Measurements from ENCODE around the gene DCK.
"Not testable (repeated sequence)": the region's sequence is repeated elsewhere in the genome, so short reads cannot be mapped to it uniquely, and the experiment has no call there.

The DCK gene

DNA sequence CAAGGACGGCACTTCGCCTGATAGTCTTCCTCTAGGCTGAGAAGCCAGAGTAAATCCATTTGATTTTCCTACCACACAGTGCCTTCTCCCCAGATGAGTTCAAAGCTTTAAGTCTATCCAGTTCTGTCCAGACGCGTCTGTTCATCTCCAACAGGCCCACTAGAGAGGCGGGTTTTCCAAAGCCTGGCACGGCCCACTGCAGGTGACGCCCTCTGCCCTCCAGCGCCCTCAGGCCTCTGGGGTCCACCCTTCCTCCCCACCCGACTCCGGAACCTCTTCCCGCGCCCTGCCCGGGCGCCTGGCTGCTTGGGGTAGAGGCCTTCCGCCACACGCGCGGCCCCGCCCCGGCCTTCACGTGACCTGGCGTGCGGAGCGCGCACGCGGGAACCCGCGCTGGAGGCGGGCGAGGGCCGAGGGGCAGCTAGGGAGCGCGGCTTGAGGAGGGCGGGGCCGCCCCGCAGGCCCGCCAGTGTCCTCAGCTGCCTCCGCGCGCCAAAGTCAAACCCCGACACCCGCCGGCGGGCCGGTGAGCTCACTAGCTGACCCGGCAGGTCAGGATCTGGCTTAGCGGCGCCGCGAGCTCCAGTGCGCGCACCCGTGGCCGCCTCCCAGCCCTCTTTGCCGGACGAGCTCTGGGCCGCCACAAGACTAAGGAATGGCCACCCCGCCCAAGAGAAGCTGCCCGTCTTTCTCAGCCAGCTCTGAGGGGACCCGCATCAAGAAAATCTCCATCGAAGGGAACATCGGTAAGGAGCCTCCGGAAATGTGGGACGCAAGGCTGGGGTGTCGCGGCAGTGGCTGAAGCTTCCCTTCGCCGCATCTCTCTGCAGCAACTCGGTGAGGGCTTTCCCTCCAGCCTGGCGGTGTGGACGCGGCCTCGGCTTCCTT lies at the start of gene DCK:
DCK (plus strand) TSS at position 469 of the 888 bp plus-strand sequence; CDS start at position 656, 187 bp downstream.
- DNase-seq = peak; percentile 89

GRCh38 chr4:70945046-70945445 lies 48.4 kb upstream of the DCK start:
- no peak for DNase-seq

DNA sequence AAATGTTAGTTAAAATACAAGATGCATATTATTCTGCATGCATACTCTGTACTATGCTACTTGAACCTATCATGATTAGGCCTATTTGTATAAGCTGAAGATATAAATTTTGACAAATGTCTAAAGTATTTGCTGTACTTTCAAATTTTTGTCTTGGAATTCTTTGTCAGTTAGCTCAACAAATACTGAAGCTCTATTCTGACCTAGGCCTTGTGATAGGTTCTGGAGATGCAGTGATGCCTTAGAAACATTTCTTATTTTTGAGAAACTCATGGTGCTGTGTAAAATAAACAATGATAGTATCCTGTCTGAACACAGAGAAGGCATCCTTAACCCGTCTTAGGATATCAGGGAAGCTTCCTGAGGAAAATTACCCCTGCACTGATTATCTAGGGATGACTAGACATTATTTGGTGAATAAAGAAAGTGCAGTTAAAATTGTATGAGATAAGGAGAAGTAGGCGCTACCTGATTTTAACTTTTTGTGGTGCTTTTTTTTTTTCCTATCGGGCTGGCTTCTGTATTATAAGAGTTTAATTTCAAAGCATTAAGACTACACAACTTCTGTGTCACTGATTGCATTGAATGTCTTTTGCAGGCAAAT lies 47.9 kb upstream of the DCK start:
- DNase-seq = no peak

DNA sequence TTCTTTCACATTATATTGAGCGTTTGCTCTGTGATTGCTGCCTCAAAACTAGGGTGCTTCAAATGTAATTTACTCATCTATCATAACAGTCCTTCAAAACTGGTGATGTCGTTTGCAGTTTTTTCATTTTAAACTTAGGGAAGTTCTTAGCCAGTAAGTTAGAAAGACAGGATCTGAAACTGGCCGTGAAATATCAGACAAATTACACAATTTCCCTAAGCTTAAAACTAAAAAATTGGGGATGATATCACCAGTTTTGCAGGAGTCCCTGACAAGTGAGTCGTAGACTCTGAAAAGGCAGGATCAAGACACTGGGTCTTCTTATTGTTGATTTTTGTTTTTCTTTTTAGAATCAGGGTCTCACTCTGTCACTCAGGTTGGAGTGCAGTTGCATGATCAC lies 46.5 kb upstream of the DCK start:
- DNase-seq = no peak

DNA sequence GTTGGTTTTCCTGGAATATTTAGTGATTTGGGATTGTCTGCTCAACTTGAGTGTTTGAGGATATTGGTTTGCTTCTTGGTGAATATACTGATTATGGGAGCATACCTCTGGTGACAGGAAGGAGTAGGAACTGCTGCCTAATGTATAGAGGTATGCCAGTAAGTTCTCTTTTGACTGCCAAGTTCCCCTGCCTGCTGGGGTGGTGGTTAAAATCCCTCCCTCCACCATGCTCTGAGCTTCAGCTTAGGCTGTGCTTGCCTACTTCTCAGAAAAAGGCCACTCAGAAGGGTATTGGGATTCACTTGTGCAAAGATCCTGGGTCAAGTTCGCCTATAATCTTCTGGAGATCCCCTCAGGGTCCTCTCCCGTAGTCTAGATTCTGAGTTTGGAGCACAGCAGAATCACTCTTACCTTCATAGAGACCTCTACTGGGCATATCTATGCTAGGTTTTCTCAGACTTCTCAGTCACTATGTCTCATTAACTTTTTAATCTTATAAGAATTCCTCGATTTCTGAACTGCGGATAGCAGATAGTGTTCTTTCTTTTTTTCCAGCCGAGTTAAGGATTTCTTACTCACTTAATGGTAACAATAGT lies 44.7 kb upstream of the DCK start:
- DNase-seq = no peak

DNA sequence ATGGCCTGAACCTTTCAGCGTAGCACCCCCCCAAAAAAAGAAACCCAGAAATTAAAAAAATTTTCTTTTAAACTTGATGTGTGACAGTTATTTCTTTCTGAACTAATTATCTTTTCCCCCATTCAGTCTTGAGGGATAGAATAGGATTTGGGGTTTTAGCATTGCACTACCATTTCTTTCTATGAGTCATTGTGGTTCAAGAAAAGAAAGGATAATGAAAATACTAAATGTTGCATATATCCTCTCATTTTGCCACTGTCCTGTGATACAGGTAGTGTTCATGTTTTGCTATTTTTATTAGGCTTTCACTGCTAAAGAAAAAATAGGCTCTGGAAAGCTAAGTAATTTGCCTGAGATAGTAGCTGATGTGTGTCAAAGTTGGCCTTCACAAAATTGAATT lies 39.4 kb upstream of the DCK start:
- no peak for DNase-seq

DNA sequence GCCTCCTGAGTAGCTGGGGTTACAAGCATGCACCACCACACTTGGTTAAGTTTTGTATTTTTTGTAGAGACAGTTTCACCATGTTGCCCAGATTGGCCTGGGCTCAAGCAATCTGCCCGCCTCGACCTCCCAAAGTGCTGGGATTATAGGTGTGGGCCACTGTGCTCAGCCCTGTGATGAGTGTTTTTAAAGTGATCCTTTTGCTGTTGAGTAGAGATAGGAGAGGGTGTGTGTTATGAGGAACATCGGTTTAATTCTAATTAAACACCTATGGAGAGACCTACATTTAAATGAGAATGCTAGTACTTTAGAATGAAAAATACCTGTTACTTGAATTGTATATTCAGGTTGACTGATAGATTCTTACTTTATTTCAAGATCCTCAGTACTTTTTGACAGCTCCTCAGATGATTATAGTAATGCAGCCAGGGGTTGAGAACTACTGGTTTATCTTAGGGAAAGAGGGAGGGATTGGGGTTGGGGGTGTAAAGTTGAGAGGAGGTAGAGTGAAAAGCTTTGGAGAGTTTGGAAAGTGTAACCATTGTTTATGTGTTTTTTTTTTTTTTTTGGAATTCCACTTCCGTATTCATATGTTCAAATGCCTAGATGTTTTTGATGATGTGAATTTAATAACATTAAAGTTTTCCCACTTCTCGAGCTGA lies 36.8 kb upstream of the DCK start:
- no peak for DNase-seq

GRCh38 chr4:70958681-70959080 lies 34.8 kb upstream of the DCK start:
- no peak for DNase-seq

GRCh38 chr4:70969076-70969475 lies 24.4 kb upstream of the DCK start:
- no peak for DNase-seq

- no peak for DNase-seq
Observed at GRCh38 chr4:70976252-70976651, 17.2 kb upstream of the DCK start.

- DNase-seq = no peak
Observed at GRCh38 chr4:70979445-70980008, 13.9 kb upstream of the DCK start.

DNA sequence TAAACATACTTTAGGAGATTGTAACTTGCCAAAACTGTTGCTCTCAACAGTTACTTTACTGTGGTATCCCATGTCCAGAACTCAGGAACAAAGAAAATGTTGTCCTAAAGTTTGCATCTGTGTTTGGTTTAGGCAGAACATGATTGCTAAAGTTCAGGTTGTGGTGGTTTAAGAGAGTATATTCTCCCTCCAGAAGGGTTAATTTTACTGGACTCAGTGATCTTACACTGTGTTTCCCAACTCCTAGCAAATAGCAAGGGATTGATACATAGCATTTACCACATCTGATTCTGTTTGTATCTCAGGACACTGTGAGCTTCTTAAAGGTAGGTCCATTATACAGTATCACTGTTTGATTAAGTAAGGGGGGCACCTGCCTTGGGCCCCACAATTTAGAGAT lies 13.3 kb upstream of the DCK start:
- no peak for DNase-seq

DNA sequence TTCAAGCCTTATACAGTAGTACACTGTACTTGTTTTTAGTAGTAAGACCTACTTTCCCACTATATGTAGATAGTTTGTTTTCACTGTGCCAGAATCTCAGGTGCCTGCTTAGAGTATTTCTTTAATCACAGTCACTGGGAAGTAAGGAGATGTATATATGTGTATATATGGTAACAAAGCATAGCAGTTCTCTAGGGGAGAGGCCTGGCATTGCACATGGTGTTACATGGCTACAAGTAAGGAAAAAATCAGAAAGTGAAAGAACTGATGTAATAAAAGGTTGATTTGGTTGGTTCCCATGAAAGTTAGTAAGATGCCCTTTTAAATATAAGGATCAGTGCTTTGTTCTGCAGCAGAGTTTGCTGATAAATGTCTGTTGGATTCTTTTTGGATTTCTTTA lies 9.3 kb upstream of the DCK start:
- no peak for DNase-seq

DNA sequence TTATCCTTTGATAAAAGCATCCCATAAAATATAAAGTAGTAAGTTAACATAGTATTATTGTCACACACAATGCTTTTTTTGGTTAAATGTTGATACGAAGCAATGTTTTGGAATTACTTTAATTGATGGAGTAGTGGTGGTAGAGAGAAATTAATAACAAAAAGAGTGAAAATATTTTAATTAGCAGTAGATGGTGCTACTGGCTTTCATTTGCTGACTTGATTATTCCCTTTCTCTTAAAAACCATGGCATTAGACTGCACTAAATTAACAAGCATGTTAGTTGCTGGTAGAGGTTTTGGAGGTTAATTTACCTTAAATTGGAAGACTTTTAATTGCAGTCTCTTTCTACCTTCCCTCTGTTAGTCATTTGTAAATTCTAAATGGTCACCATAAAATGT lies 8.9 kb upstream of the DCK start:
- DNase-seq = no peak

DNA sequence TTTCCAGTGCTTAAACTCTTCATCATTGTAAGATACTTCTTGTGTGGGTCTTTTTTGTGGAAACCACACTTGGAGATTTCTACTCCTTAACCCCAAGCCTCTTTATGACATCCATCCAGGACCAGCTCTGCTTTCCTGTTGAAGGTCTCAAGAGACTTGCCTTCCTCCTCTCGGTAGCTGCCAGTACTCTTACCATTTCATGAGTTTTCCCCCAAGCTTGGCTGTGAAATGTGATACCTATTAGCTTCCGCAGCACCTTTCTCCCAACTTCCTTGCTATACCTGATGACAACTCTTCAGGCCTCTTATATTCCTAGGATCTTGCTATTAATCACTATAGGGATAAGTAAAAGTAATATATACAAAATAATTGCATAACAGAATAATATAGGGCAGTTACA lies 1.9 kb upstream of the DCK start:
- DNase-seq = no peak

DNA sequence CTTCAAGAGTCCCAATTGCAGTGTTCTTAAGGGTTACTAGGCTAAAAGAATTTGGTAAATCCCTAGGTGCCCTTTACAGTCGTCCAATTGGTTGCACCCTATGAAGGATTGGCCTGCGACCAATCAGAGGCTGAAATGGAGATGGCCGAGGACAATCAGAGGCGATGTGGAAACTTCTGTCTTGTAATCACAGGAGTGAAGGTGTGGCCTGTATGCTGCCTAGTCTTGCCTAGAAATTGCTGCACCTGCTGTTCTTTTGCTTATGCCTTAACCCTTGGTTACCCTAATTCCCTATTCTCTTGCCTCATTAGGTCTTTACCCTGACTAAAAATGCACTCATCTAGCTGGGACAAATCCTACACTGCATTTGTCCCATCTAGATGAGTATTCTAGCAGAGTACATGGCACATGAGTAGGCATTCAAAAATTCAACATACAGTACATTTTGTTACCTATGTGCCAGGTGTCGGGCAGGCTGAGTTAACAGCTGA lies 1.0 kb upstream of the DCK start:
- DNase-seq = peak; percentile 33

GRCh38 chr4:70994069-70994366 lies 569 bp downstream of the DCK start:
- no peak for DNase-seq

GRCh38 chr4:70994387-70995099 lies 1.1 kb downstream of the DCK start:
- no peak for DNase-seq

DNA sequence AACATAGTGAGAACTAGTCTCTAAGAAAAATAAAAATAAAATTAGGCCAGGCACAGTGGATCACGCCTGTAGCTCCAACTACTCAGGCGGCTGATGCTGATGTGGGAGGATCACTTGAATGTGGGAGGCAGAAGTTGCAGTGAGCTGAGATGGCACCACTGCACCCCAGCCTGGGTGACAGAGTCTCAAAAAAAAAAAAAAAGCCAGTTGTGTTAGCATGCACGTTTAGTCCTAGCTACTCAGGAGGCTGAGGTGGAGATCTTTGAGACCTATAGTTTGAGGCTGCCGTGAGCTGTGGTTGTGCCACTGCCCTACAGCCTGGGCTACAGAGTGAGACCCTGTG lies 2.5 kb downstream of the DCK start:
- no peak for DNase-seq

DNA sequence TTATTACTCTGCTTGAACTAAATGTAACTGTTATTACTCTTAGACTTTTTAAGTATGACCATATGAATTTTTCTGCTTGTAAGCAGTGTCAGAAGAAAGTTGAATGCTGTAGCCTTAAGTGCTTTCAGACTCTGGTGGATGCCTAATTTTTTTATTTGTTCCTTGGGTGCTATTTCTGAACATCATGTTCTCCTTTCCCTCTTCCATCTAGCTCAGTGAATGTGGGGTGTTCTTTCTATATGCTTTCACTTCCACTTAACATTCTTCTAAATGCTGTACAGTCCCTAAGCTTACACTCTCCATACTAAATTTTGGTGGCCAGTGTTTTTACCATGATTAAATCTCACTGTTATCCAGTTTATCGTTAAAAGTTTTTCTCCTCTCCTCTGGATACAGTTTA lies 3.6 kb downstream of the DCK start:
- no peak for DNase-seq

- no peak for DNase-seq
Observed at GRCh38 chr4:70997546-70997945, 4.1 kb downstream of the DCK start.

GRCh38 chr4:70999639-71000038 lies 6.2 kb downstream of the DCK start:
- DNase-seq = not testable (repeated sequence)

- not testable (repeated sequence) for DNase-seq
Observed at GRCh38 chr4:71001363-71001762, 7.9 kb downstream of the DCK start.

All from activated CD4-positive, alpha-beta T cell treated with anti-CD3 and anti-CD28 coated beads for 48 hours (primary cell).